A673 (cell line): Measurements from ENCODE around the gene SMC6. TPM values are rescaled to one million over a fixed set of nuclear protein-coding genes. Genes with fewer than 3 reads are reported as not detected.

Experiments
- BruUV-seq: library from RNA; stranded (reverse); fragments of 400-500 nt; replicated peaks from 2 replicates; lab custom pipeline; 2021; lab: Mats Ljungman, UMichigan
- CTCF ChIA-PET: fragments of 300-600 bp; sonication (Branson Sonifier 250); formaldehyde crosslinking; loops from one replicate; lab custom pipeline; 2022; ENCODE audit warnings: antibody characterized with exemption; lab: Charles Lee
- POLR2A ChIA-PET: fragments of 300-600 bp; sonication (Branson Sonifier 250); formaldehyde crosslinking; loops from one replicate; lab custom pipeline; 2022; ENCODE audit warnings: antibody characterized with exemption; ENCODE audit not compliant: low non-redundant PET; lab: Charles Lee
- DNase-seq: peaks from one replicate; pipeline ENCODE4 v3.0.0-alpha.2; 2015; ENCODE audit warnings: low spot score
- H3K27ac ChIP-seq: fragments of 200-600 bp; sonication (generic); 2 replicates; pipeline ENCODE4 v1.5.1; 2016; ENCODE audit warnings: mixed run types, low read depth, mild to moderate bottlenecking, mixed read lengths, antibody characterized with exemption, low read length; ENCODE audit not compliant: poor library complexity, severe bottlenecking
- H3K27me3 ChIP-seq: fragments of 200-600 bp; sonication (generic); replicated peaks from 2 replicates; pipeline ENCODE4 v1.6.1; 2017; ENCODE audit warnings: mixed run types, low read depth, mild to moderate bottlenecking, mixed read lengths, antibody characterized with exemption, low read length; ENCODE audit not compliant: insufficient read depth, poor library complexity
- H3K36me3 ChIP-seq: fragments of 200-600 bp; sonication (generic); 2 replicates; pipeline ENCODE4 v1.6.1; 2016; ENCODE audit warnings: mixed run types, mild to moderate bottlenecking, mixed read lengths, antibody characterized with exemption, low read length; ENCODE audit not compliant: insufficient read depth, poor library complexity, severe bottlenecking
- H3K4me1 ChIP-seq: fragments of 200-600 bp; sonication (generic); 2 replicates; pipeline ENCODE4 v1.6.1; 2017; ENCODE audit warnings: mixed run types, mild to moderate bottlenecking, mixed read lengths, antibody characterized with exemption, low read length; ENCODE audit not compliant: insufficient read depth, poor library complexity, severe bottlenecking
- H3K4me3 ChIP-seq: fragments of 200-600 bp; sonication (generic); 2 replicates; pipeline ENCODE4 v1.5.1; 2016; ENCODE audit warnings: low read depth, mixed run types, mild to moderate bottlenecking, mixed read lengths, low read length; ENCODE audit not compliant: poor library complexity, severe bottlenecking
- H3K9me3 ChIP-seq: fragments of 200-600 bp; sonication (generic); 2 replicates; pipeline ENCODE4 v1.6.1; 2016; ENCODE audit warnings: mixed run types, low read depth, mild to moderate bottlenecking, mixed read lengths, antibody characterized with exemption, low read length; ENCODE audit not compliant: poor library complexity, severe bottlenecking
- CTCF ChIP-seq: fragments of 300-800, 200-600 bp; sonication (generic); conservative IDR thresholded peaks from 2 replicates; pipeline ENCODE4 v1.5.1; 2017; ENCODE audit warnings: low read depth, mild to moderate bottlenecking, antibody characterized with exemption, low read length, moderate library complexity, mixed read lengths
- EZH2 ChIP-seq: fragments of 200-600 bp; sonication (generic); IDR thresholded peaks from 2 replicates; pipeline ENCODE4 v1.6.1; 2017; ENCODE audit warnings: borderline replicate concordance, low read depth, mild to moderate bottlenecking, mixed read lengths, antibody characterized with exemption, low read length; ENCODE audit not compliant: poor library complexity, severe bottlenecking
- intact Hi-C: fragments of 100-400 bp; cut with micrococcal nuclease; formaldehyde crosslinking; loops from one replicate; pipeline ENCODE4 v1.10.0; 2022; ENCODE audit not compliant: unreplicated experiment
- total RNA-seq: library from RNA; stranded (reverse); gene quantifications from 2 replicates; pipeline ENCODE4 v1.2.3, GENCODE V29; 2021

Gene SMC6
- total RNA-seq, 1 experiment from 2014 or later: 49.5 TPM

GRCh38 chr2:17634997-17635396 is 118.6 kb downstream of the SMC6 start:
- POLR2A ChIA-PET: no interaction called here
- Histone ChIP-seq H3K27me3 (no peaks in the 10 kb centered on the region), H3K4me1 (no peaks in the 10 kb centered on the region), H3K9me3 (no peaks in the 10 kb centered on the region), H3K27ac (no peak overlapping the region), H3K36me3 (no peaks in the 10 kb centered on the region), H3K4me3 (no peak overlapping the region)
- no peak for TF ChIP-seq CTCF
- TF ChIP-seq EZH2: no peak
- intact Hi-C loops: no loop called here
- CTCF ChIA-PET: no interaction called here
- BruUV-seq: no TSS peak
- DNase-seq: no peak

GRCh38 chr2:17630089-17630488 is 123.5 kb downstream of the SMC6 start:
- POLR2A ChIA-PET: no interaction called here
- BruUV-seq: no TSS peak
- no peak overlapping the region for H3K27ac ChIP-seq

GRCh38 chr2:17628349-17629261 is 125.0 kb downstream of the SMC6 start:
- no peak overlapping the region for H3K4me3 ChIP-seq
- no TSS peak for BruUV-seq
- H3K36me3 ChIP-seq: no peaks in the 10 kb centered on the region
- no peak overlapping the region for H3K27ac ChIP-seq
- no peaks in the 10 kb centered on the region for H3K9me3 ChIP-seq
- no peak for TF ChIP-seq EZH2
- TF ChIP-seq CTCF: no peak
- intact Hi-C loops: loop anchor here (10.0 kb wide), 1 partner anchor 994 kb away; no protein-coding TSS in a partner anchor
- no peak for DNase-seq
- CTCF ChIA-PET: no interaction called here
- H3K4me1 ChIP-seq: no peaks in the 10 kb centered on the region
- no peaks in the 10 kb centered on the region for H3K27me3 ChIP-seq
- POLR2A ChIA-PET: interaction anchor here (0.6 kb wide), 1 partner anchor 249 kb away, joined by 3 read pairs; no protein-coding TSS in a partner anchor

More at GRCh38 chr2:17630089-17630488, 123.5 kb downstream of the SMC6 start:
- Histone ChIP-seq H3K4me3 (no peak overlapping the region), H3K9me3 (no peaks in the 10 kb centered on the region), H3K4me1 (no peaks in the 10 kb centered on the region), H3K27me3 (no peaks in the 10 kb centered on the region), H3K36me3 (no peaks in the 10 kb centered on the region)
- no peak for DNase-seq
- intact Hi-C loops: no loop called here
- CTCF ChIA-PET: no interaction called here
- TF ChIP-seq CTCF: no peak
- TF ChIP-seq EZH2: no peak
